ENCODE results near the gene ZNF827.

Gene ZNF827

DNA sequence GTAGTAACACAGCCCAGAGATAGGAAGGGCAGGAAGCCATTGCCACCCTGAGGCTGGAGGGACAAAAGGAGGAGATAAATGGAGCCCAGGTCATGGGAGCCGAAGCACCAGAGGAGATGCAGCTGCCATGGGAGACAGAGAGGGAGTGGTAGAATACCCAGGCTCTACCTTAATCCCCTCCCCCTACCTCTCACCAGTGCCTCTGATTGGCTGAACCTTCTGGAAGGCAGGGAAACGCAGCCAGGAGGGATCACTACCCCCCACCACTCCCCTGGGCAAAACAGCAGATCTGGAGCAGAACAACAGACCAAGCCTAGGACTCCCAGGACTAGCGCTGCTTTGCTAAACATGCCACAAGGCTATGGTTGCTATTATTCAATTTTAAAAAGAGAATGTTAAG is 114.2 kb downstream of the ZNF827 start:
- DNase-seq: no peak

DNA sequence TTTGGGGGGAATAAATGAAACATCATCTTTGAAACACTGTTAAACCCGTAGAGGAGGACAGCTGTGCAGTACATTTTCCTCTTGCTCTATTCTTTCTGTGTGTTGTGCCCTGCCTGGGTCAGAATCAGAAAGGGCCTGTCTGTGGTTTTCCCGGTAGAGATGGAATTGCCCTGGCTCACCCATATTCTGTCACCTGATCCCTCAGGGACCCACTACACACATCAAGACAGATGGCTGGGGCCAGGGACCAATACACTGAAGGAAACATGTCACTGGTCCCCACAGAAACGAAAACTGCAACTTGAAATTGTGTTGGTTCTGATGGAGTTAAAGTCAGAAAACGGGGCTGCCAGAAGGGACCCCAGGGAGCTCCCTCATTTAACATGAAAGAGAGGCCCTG is 114.9 kb downstream of the ZNF827 start:
- DNase-seq: no peak

DNA sequence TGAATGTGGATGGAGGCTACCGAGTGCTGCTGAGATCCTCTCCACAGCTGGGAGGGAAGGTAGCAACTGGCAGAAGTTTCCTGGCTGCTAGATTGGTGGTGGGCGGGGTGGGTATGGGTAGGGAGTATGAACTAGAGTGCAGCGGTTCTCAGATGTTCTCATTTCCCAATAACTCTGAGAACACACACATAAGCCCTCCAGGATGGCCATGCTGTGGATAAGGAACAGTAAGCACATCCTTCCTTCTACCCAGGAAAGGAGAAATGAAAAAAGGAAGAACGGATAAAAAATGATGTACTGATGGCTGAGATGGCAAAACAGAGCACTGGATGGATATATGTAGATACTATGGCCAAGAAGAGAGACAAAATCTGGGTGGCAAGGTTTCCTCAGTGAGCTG is 116.0 kb downstream of the ZNF827 start:
- DNase-seq: no peak

DNA sequence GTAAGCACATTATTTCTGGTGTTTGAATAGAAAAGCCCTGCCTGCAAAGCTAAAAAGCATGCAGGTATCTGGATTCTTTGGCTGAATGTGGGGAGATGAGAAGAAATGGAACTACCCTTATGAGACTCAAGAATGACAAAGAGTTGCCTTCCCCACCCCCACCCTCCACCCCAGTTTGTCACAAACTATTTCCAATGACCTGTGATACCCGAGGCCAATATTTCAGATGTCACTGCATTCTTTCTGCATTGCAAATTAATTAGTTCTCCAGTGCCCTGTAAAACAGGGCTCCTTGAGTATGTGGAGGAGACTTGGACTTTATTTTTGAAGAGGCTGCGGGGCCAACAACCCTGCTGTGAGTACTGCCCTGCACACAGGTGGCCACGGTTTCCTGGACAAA is 116.4 kb downstream of the ZNF827 start:
- DNase-seq: no peak

DNA sequence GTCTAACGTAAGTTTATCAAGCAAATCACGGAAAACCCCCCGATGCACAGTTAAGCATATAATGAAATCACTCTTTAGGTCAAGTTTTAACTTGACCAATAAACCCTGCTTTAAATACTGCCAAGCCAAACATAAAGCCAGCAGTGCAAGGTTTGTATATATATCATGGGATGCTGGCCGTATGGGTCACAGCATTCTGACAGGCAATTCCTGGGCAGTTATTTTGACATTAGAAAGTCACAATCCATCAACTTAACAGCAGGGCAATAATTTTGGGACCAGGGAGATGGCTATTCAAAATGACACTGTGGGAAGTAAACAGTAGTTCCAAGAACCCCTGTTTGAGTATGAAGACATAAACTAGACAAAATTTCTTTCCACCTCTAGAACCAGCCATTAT is 116.9 kb downstream of the ZNF827 start:
- DNase-seq: no peak

DNA sequence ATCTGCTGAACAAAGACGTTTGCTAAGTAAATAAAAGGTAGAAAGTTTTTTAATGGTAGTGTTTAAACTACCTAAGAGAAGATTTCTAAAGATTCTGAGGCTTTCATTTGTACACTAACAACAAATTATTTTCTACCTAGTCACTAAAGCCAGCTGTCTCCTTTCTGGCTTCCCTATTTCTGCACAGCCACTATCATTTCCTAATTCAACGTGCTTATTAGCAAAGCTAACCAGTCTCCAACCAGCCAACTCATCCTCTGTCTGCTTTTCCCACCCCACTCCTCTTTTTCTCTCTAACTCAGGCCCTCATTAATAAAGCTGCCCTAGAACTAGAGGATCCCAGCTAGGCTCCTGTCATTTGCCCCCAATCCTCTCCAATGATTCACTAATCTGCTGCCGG is 118.2 kb downstream of the ZNF827 start:
- no peak for DNase-seq

DNA sequence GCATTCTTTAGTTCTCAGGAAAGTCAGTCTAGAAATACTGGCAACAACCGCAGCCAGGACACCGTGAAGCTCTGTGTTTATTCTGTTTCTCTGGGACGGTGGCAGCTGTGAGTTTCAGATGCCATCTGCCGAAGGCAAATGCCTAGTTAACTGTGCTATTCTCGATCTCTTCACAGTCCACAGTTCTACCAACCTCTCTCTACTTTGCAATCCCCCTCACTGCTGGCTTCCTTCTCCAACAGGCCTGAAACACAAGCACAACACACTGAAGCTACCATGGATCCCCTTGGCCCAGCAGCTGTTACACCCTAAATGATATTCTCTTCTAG is 118.8 kb downstream of the ZNF827 start:
- DNase-seq: peak; percentile 55

DNA sequence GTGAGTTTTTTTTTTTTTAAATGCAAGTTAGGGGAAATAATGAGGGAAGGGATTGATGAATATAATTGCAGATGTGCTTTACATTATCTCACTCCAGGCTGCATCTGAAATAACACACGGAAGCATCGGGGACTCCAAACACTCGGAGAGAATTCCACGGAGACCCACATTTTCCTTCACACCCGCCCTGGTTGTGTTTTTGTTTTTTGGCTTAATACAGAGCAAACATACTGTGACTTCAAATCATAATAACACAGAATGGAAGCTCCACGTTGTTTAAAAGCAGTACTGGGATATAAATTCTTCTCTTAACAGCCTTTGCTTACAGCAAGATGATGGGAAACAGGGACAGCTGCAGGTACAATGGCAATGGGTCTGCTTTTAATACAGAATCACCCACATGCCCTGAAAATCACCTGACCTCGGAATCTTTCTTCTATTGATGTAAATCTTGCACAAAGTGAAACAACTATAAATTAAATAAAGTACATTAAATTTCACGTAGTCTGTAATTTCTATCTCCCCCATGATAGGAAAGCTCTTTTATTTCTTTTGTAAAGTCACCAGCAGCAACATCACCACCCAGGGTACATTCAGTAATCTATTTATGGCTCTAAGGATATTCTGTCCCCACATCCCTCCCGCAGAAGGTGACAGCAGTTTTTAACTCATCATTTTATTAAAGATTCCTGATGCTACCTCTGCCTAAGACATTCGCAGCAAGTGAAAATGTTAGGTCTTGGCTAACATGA is 119.3 kb downstream of the ZNF827 start:
- no peak for DNase-seq

DNA sequence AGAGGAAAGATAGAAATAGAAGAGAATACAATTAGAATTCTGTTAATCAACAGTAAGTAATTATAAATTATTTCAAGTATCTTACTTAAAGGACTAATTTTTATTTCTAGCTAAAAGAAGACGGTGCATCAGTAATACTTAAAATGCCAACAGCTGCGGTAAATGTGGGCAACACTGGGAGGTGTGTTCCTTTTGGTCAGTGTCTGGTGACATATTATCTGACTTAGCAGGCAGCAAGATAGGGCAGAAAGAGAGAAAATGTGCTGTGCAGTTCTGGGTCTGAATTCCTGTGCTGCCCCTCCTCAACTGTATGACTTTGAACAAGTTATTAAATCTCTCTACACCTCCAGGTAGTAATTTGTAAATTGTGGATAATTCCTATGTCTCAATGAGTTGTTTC is 120.6 kb downstream of the ZNF827 start:
- no peak for DNase-seq

DNA sequence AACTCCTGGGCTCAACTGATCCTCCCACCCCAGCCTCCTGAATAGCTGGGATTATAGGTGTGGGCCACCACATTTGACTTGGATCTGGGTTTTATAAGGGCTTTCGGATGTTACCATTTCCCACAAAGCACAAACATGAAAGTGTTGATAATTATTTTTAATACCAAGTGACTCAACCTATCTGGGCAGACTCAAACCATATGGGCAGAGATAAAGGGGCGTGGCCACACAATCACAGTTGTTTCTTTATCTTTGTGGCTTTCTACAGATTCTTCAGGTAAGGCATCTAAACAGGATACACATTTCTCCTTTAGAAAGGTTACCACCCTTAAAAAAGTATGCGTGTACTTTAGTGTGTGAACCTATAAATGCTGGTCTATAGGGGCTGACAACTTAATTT is 122.5 kb downstream of the ZNF827 start:
- DNase-seq: no peak

DNA sequence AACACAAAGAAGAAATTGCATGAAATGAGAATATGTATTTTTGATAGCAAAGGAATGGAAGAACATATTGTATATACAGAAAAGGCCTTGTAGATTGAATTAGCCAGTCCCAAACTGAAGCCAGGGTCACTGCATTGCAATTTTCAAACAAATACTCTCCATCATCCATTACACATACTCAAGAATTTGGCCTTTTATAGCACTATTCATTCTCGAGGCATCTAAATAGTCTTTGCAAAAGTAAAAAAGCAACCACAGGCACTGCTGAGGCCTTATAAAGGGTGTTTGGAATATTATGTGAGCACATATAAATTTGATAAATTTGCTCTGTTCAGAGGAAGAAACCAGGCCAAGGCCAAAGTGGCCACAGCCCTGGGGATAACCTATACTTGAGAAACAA is 123.0 kb downstream of the ZNF827 start:
- no peak for DNase-seq

DNA sequence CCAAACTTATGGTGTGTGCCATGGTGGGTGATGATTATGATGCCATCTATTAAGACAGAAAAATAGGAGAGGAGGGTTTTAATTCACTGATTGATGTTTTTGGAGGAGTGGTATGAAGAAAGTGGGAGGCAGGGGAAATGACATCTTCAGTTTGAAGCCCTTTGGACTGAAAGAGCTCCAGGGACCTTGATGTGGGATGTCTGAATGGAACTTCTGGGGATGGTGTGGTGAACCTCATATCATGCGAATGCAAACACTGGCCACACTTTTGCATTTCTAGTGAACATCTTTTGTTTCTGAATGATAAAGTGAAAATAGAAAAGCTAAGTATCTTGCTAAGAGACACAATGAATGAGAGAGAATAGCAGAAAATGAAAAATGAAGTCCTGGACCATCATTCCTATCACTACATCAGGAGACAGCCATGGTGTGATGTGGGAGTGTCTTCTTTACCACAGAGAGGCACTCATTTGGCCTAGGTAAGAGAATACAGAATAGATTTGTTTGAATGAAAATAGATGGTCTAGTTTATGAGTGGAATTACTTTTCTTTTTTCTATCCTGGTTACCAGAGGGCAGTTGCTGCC is 123.5 kb downstream of the ZNF827 start:
- no peak for DNase-seq

DNA sequence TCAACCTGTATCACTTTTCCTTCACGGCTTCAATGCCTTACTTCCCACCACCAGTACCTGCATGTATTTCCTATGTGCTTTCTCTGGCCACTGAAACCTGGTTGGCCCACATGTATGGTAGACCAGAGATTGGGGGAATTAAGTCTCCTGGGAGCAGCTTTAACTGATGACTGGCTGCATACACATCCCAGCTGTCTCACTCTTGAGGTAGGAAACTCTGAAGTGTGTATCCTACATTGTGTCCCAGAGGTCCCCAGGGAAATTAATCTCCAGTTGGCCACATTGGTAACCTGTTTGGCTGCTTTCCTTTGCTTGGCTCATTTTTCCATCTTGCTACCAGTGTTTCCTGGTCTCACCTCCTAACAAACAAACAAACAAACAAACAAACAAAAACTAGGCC is 124.4 kb downstream of the ZNF827 start:
- DNase-seq: no peak

DNA sequence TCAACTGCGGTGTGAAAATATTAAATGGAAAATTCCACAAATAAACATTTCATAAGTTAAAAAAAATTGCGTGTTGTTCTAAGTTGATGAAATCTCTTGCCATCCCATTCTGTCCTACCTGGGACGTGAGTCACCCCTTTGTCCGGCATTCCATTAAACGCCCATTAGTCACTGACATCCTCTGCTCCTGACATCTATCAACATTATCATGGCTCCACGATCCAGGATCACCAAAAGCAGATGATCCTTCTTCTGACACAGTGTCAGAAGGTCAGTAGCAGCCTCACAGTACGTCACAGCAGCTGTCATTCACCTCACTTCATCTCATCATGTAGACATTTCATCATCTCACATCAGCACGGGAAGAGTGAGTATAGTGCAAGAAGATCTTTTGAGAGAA is 125.7 kb downstream of the ZNF827 start:
- DNase-seq: no peak

DNA sequence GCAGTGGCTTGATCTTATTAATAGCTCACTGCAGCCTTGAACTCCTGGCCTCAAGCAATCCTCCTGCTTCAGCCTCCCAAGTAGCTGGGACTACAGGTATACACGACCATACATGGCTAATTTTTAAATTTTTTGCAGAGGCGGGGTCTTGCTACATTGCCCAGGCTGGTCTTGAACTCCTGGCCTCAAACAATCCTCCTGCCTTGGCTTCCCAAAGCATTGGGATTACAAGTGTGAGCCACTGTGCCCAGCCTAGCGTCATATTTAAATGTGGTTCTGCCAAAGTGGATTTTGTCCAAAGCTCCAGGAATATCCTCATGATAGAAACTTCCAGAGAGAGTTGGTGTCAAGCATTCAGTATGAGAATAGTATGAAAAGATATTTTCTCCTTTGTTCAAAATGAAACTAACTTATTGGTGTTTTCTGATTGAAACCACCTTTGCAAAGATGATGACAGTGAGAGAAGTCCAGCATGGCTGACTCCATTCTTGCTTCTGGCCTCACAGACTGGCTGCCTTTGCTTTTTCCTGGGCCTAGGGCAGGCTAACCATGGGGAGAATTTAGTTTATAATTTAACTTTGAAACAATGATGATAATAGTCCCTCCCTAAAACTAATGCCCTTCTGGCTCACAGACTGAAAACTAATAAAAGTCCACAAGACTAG is 129.6 kb downstream of the ZNF827 start:
- no peak for DNase-seq

DNA sequence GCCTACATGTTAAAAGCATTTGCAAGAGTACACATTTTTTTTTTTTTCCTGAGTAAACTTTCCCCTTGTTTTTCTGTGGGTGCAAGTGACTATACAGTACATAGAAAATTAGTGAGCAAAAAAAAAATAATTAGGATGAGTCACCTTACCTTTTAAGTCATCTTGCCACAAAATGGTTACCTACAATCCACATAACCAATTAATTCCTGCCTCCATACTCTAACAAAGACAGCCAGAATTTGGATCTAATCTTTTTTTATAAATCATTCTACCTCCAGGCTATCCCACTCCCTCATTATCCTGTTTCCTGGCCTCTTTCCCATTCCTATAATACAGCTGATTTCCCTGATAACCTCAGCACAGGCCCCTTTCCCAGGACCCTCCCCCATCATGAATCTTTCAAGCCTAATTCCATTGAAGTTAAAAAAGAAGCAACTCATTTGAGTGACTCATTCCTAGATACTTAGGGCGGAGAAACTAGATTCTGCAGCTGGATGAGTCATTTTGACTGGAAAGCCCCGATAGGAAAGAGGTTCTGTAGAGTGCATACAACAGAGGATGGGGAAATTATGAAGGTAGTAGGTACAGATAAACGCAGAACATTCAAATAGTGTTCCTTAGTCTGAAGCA is 130.5 kb downstream of the ZNF827 start:
- DNase-seq: no peak

DNA sequence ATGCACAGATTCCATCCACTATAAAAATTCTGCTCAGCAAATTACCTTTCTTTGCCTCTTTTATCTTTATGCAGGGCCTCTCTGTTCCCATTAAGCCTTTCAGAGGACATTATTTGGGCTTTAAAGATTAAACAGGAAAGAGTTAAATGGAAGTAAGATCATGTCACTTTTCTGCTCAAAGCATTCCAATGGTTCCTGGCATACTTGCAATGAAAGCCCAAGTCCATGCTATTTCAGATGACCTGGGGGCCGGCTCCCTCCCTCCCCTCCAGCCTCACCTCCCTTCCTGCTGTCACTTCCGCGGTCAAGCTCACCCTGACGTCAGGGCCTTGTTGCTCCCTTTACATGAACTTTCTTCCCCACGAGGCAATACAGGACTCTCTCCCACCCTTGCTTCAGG is 133.1 kb downstream of the ZNF827 start:
- DNase-seq: no peak

DNA sequence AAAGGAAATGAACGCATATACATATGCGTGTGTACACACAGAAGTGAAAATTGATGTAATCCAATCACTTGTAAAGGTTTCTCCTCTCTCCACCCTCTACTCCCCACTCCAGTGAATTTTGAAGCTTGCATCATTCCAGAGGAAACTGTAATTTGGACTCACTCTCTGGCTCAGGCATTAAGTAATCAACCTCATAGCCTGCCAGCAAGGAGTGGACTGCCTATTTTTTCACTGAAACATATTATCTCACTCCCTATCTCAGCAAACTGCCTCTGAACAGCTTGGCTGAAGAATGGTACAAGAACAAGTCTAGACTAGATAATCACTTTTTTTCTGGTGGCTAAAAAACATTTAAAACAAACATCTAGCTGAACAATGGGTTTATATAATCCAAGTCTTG is 134.5 kb downstream of the ZNF827 start:
- peak; percentile 64 for DNase-seq

DNA sequence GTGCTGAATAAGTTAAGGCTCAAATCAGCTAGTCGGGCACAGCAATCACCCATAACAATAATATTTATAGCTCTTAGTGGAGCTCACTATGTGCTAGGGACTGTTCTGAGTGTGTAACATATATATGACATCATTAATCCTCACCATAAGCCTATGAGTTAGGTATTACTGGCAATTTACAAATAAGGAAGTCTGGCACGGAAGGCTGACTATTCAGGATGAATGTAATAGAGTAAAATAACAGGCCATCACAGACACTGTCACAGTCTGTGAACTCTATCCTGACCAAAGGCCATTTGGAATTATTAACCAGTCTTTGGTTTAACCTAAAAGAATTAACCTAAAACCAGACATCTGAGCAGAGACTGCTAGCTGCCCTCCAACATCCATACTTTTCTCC is 139.4 kb downstream of the ZNF827 start:
- DNase-seq: no peak

DNA sequence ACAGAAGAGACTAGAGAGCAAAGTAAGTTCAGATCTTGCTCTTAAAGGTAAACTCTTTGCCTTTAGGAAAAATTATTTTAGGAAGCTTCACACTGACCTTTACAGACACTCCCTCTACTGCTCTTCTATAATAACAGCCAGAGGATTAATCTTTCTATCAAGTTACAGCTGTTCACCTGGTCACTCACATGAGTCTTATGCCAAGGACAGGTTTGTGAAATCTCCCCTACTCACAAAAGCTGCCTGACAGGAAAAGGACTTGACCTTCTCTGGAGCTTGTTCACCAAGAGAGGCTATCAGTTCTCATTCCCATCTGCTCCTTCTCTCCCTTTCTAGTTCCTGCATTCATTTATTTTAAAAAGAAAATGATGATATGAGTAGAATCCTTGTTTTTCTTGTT is 141.3 kb downstream of the ZNF827 start:
- no peak for DNase-seq

DNA sequence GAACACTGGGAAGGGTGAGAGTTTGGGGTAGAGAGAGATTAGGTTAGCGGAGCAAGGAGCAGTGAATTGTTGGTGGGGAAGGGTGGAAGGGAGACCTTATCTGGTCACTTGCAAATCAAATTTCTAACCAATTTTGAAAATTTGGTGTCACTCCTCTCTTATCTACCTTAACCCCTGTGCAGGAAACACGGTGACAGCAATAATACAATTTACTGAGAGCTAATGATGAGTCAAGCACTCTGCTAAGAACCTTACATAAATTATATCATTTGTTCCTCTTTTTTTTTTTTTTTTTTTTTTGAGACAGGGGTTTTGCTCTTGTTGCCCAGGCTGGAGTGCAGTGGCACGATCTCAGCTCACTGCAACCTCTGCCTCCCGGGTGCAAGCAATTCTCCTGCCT is 142.3 kb downstream of the ZNF827 start:
- DNase-seq: no peak

DNA sequence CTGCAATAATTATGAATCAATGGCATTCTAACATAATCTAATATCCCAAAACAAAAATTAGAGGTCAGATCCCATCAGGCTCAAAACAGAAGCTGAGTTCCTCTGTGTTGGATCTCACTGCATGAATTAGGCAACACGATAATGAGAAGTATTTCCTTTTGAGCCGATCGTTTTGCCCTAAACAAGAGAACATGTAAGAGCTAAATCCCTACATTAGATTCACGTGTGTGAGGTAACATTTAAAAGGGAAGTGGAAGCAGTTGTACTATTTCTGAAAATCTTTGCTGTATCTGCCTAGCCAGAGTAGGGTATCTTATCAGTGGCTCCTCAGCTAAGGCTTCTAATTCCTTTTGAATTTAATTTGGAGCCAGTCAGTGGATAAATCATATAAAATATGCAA is 143.1 kb downstream of the ZNF827 start:
- no peak for DNase-seq

DNA sequence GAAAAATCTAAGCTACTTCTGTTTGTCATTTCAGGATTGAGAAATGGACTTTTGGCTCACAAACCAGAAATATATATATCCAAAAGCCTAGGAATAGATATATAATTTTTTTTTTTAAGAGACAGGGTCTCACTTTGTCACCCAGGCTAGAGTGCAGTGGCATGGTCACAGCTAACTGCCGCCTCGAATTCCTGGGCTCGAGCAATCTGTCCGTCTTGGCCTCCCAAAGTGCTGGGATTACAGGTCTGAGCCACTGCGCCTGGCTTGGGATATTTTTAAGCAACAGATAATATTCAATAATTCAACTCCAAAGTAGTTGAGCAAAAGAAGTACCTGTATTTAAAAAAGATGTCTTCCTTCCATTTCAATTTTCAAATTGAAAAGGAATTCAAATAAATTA is 146.2 kb downstream of the ZNF827 start:
- no peak for DNase-seq

DNA sequence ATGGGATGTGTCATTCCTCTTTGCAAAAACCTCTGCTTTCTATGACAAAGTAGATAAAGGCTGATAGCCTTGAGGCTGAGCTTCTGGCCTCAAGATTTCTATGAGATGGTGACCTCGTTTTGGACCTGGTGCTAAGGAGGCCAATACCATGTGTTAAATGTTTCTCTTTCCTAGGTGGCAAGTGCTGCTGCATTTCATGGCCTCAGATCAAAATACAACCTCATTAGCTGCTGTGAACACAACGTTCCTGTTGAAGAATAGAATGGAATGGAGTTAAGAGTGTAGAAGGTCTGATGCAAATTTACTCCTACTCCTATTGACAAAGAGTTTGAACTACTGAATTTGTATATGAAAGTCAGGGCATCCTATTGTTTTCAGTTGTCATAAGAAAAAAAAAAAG is 146.6 kb downstream of the ZNF827 start:
- no peak for DNase-seq

All from femur (tissue), 1 donor.